Parathyroid adenoma (tissue), 2 donors: Measurements from ENCODE around the gene STAP1.

Experiments used
- H2AFZ ChIP-seq: fragments of 300-600 bp; sonication (generic); one replicate; pipeline ENCODE4 v1.7.0; 2017; ENCODE audit warnings: antibody characterized with exemption, mild to moderate bottlenecking
- H3K27ac ChIP-seq: fragments of 300-600 bp; sonication (generic); one replicate; pipeline ENCODE4 v1.7.0; 2017
- H3K27me3 ChIP-seq: fragments of 300-600 bp; sonication (generic); one replicate; pipeline ENCODE4 v1.7.0; 2017; ENCODE audit warnings: low read length; ENCODE audit not compliant: control insufficient read depth, insufficient read depth
- H3K36me3 ChIP-seq: fragments of 300-600 bp; sonication (generic); one replicate; pipeline ENCODE4 v1.7.0; 2017; ENCODE audit warnings: low read length; ENCODE audit not compliant: control insufficient read depth, insufficient read depth
- H3K4me1 ChIP-seq: fragments of 300-600 bp; sonication (generic); one replicate; pipeline ENCODE4 v1.7.0; 2017; ENCODE audit warnings: control low read depth
- H3K4me2 ChIP-seq: fragments of 300-600 bp; sonication (generic); one replicate; pipeline ENCODE4 v1.7.0; 2017; ENCODE audit warnings: low read length
- H3K4me3 ChIP-seq: fragments of 300-600 bp; sonication (generic); one replicate; pipeline ENCODE4 v1.7.0; 2017; ENCODE audit warnings: low read depth, low read length
- H3K79me2 ChIP-seq: fragments of 300-600 bp; sonication (generic); one replicate; pipeline ENCODE4 v1.7.0; 2017; ENCODE audit warnings: control low read depth
- H3K9ac ChIP-seq: fragments of 300-600 bp; sonication (generic); one replicate; pipeline ENCODE4 v1.7.0; 2017; ENCODE audit warnings: mild to moderate bottlenecking
- H3K9me3 ChIP-seq: fragments of 300-600 bp; sonication (generic); one replicate; pipeline ENCODE4 v1.7.0; 2017; ENCODE audit warnings: low read length; ENCODE audit not compliant: control insufficient read depth
- CTCF ChIP-seq: fragments of 300-600 bp; sonication (generic); IDR thresholded peaks from one replicate; pipeline ENCODE4 v1.7.0; 2017; ENCODE audit warnings: antibody characterized with exemption, mild to moderate bottlenecking
- donor health status: primary hyperparathyroidism.

STAP1 gene

GRCh38 chr4:67604749-67605148, 46.2 kb downstream of the STAP1 start:
- Histone ChIP-seq H3K9me3 (no peaks in the 10 kb centered on the region), H3K79me2 (no peaks in the 10 kb centered on the region), H3K4me3 (no peak overlapping the region), H3K36me3 (no peaks in the 10 kb centered on the region), H2AFZ (no peak overlapping the region), H3K4me1 (no peaks in the 10 kb centered on the region), H3K4me2 (no peak overlapping the region), H3K27ac (no peak overlapping the region), H3K9ac (no peak overlapping the region), H3K27me3 (no peaks in the 10 kb centered on the region)
- no peak for TF ChIP-seq CTCF

- no peaks in the 10 kb centered on the region for H3K36me3 ChIP-seq
- no peak overlapping the region for H3K4me3 ChIP-seq
- TF ChIP-seq CTCF, result no peak
- no peaks in the 10 kb centered on the region for H3K9me3 ChIP-seq
- H3K79me2 ChIP-seq, result no peaks in the 10 kb centered on the region
- no peak overlapping the region for H3K27ac ChIP-seq
- H3K9ac ChIP-seq, result no peak overlapping the region
- H3K4me2 ChIP-seq, result no peak overlapping the region
- no peak overlapping the region for H2AFZ ChIP-seq
- no peaks in the 10 kb centered on the region for H3K4me1 ChIP-seq
- H3K27me3 ChIP-seq, result no peaks in the 10 kb centered on the region
Measured at GRCh38 chr4:67608027-67608426, 49.5 kb downstream of the STAP1 start.

GRCh38 chr4:67614186-67614585, 55.7 kb downstream of the STAP1 start:
- H3K9me3 ChIP-seq, result no peaks in the 10 kb centered on the region
- H3K4me1 ChIP-seq, result no peaks in the 10 kb centered on the region
- TF ChIP-seq CTCF, result no peak
- no peak overlapping the region for H3K27ac ChIP-seq
- H3K4me2 ChIP-seq, result no peak overlapping the region
- no peak overlapping the region for H3K9ac ChIP-seq
- no peak overlapping the region for H2AFZ ChIP-seq
- H3K4me3 ChIP-seq, result no peak overlapping the region
- H3K27me3 ChIP-seq, result no peaks in the 10 kb centered on the region
- H3K36me3 ChIP-seq, result no peaks in the 10 kb centered on the region
- no peaks in the 10 kb centered on the region for H3K79me2 ChIP-seq

GRCh38 chr4:67615119-67615518, 56.6 kb downstream of the STAP1 start:
- Histone ChIP-seq H3K27me3 (no peaks in the 10 kb centered on the region), H3K9me3 (no peaks in the 10 kb centered on the region), H2AFZ (no peak overlapping the region), H3K4me2 (no peak overlapping the region), H3K36me3 (no peaks in the 10 kb centered on the region), H3K4me3 (no peak overlapping the region), H3K79me2 (no peaks in the 10 kb centered on the region), H3K4me1 (no peaks in the 10 kb centered on the region), H3K27ac (no peak overlapping the region), H3K9ac (no peak overlapping the region)
- no peak for TF ChIP-seq CTCF

GRCh38 chr4:67616478-67616877, 58.0 kb downstream of the STAP1 start:
- H3K4me2 ChIP-seq, result no peak overlapping the region
- H3K27ac ChIP-seq, result no peak overlapping the region
- no peaks in the 10 kb centered on the region for H3K9me3 ChIP-seq
- no peaks in the 10 kb centered on the region for H3K4me1 ChIP-seq
- H3K27me3 ChIP-seq, result no peaks in the 10 kb centered on the region
- no peak for TF ChIP-seq CTCF
- no peaks in the 10 kb centered on the region for H3K79me2 ChIP-seq
- no peaks in the 10 kb centered on the region for H3K36me3 ChIP-seq
- no peak overlapping the region for H3K9ac ChIP-seq
- no peak overlapping the region for H3K4me3 ChIP-seq
- no peak overlapping the region for H2AFZ ChIP-seq
